ENCODE measurements around the gene SUN3. TPM values are rescaled to one million over a fixed set of nuclear protein-coding genes. Genes with fewer than 3 reads are reported as not detected.
A peak's percentile ranks its signal among the peaks of the same experiment; 100 is the strongest.

The SUN3 gene
- total RNA-seq, 1 experiment from 2014 or later, result not detected

DNA sequence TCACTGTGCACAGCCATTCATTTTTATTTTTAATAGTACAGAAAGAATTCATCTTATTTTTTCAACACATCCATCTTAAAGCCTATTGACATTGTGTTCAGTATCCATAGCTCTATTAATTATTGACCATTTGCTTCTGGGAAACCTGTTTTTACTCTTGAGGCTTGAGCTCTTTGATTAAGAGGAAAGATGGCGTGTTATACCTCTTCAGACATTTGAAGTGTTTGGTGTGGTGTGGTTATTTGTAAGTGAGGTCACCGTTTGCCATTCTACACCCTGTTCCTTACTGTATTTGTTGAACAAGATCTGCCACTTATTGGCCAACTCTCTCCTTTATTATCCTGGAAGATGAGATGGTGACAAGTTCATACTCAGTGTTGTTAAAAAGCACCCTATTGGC lies 24.8 kb upstream of the SUN3 start:
- H3K4me3 ChIP-seq (ENCODE audit: low read length), result no peak overlapping the region
- peaks cover 7% of the 10 kb centered on the region for H3K4me1 ChIP-seq (ENCODE audit: insufficient read depth, low read length)
- H3K79me2 ChIP-seq (ENCODE audit: low read length), result no peaks in the 10 kb centered on the region
- no peaks in the 10 kb centered on the region for H3K9me3 ChIP-seq (ENCODE audit: low read length)
- TF ChIP-seq CTCF (conservative IDR thresholded peaks at IDR 0.05; ENCODE audit: low read depth, low read length) (no peak), EZH2 (IDR thresholded peaks at IDR 0.05; ENCODE audit: low read length, unreplicated experiment) (no peak), EZH2phosphoT487 (IDR thresholded peaks at IDR 0.05; ENCODE audit: borderline replicate concordance, low read length) (no peak)
- no peak overlapping the region for H3K27ac ChIP-seq (ENCODE audit: low read length)
- CTCF ChIA-PET, result no interaction called here
- no peak for ATAC-seq
- H3K9me2 ChIP-seq (replicated peaks; ENCODE audit: low read length), result no peaks in the 10 kb centered on the region
- no peaks in the 10 kb centered on the region for H3K36me3 ChIP-seq (ENCODE audit: low read depth, low read length)
- no peak overlapping the region for H3K4me2 ChIP-seq (ENCODE audit: low read length)
- H3F3A ChIP-seq (ENCODE audit: low read length, unreplicated experiment), result no peaks in the 10 kb centered on the region
- POLR2A ChIA-PET (ENCODE audit: unreplicated experiment), result no interaction called here
- no peak overlapping the region for H2AFZ ChIP-seq (ENCODE audit: low read length)
- H3K9ac ChIP-seq (ENCODE audit: low read length), result no peak overlapping the region
- H4K20me1 ChIP-seq (ENCODE audit: low read length), result no peaks in the 10 kb centered on the region
- no peaks in the 10 kb centered on the region for H3K27me3 ChIP-seq (ENCODE audit: low read length)
- intact Hi-C loops (cut with micrococcal nuclease), result no loop called here
- no peak for DNase-seq
- BruUV-seq (replicated peaks), result no TSS peak

DNA sequence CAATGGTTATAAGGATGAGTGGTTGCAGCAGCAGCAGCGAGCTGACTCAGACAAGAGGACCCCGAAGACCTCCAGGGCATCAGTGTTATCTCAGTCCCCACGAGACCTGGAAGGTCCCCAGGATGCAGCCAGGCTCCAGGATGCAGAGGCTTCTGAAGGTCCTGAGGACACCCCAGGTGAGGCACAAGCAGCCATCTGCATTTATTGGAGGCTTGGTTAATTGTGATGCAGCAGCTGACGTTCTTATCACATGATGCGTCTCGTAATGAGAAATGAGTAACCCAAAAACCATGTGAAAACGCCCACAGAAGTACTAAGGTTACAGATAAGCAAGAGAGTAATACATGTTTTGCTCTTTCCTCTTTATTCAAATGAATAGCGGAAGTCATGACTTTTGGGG lies 23.8 kb upstream of the SUN3 start:
- ChIA-PET CTCF (no interaction called here), POLR2A (ENCODE audit: unreplicated experiment) (interaction anchor here (0.5 kb wide), 1 partner anchor 35 kb away, joined by 6 read pairs; no protein-coding TSS in a partner anchor)
- Histone ChIP-seq H3K9me3 (ENCODE audit: low read length) (no peaks in the 10 kb centered on the region), H3K4me2 (ENCODE audit: low read length) (no peak overlapping the region), H3K36me3 (ENCODE audit: low read depth, low read length) (no peaks in the 10 kb centered on the region), H3K27me3 (ENCODE audit: low read length) (no peaks in the 10 kb centered on the region), H2AFZ (ENCODE audit: low read length) (0 out of 2 replicates have a peak overlapping the region, but pooled peaks have one; percentile 26), H3K79me2 (ENCODE audit: low read length) (no peaks in the 10 kb centered on the region), H3K4me1 (ENCODE audit: insufficient read depth, low read length) (peaks cover 15% of the 10 kb centered on the region), H3K27ac (ENCODE audit: low read length) (no peak overlapping the region), H3F3A (ENCODE audit: low read length, unreplicated experiment) (no peaks in the 10 kb centered on the region), H3K4me3 (ENCODE audit: low read length) (no peak overlapping the region), H3K9ac (ENCODE audit: low read length) (no peak overlapping the region), H4K20me1 (ENCODE audit: low read length) (no peaks in the 10 kb centered on the region), H3K9me2 (replicated peaks; ENCODE audit: low read length) (no peaks in the 10 kb centered on the region)
- peak; percentile 48 for DNase-seq
- ATAC-seq, result peak; percentile 32; the same call in 1 of the 2 replicates
- intact Hi-C loops (cut with micrococcal nuclease), result no loop called here
- no TSS peak for BruUV-seq (replicated peaks)
- no peak for TF ChIP-seq EZH2 (IDR thresholded peaks at IDR 0.05; ENCODE audit: low read length, unreplicated experiment)

GRCh38 chr7:48049850-48050249 lies 20.9 kb upstream of the SUN3 start:
- no peak overlapping the region for H3K27ac ChIP-seq (ENCODE audit: low read length)
- ChIA-PET CTCF (no interaction called here), POLR2A (ENCODE audit: unreplicated experiment) (no interaction called here)
- no peak overlapping the region for H2AFZ ChIP-seq (ENCODE audit: low read length)
- H3K27me3 ChIP-seq (ENCODE audit: low read length), result no peaks in the 10 kb centered on the region
- TF ChIP-seq EZH2phosphoT487 (IDR thresholded peaks at IDR 0.05; ENCODE audit: borderline replicate concordance, low read length), result no peak
- no peak for TF ChIP-seq CTCF (conservative IDR thresholded peaks at IDR 0.05; ENCODE audit: low read depth, low read length)
- TF ChIP-seq EZH2 (IDR thresholded peaks at IDR 0.05; ENCODE audit: low read length, unreplicated experiment), result no peak
- no TSS peak for BruUV-seq (replicated peaks)
- intact Hi-C loops (cut with micrococcal nuclease), result no loop called here
- no peak overlapping the region for H3K4me3 ChIP-seq (ENCODE audit: low read length)
- H3K9ac ChIP-seq (ENCODE audit: low read length), result no peak overlapping the region
- H4K20me1 ChIP-seq (ENCODE audit: low read length), result no peaks in the 10 kb centered on the region
- no peak for ATAC-seq
- no peaks in the 10 kb centered on the region for H3K79me2 ChIP-seq (ENCODE audit: low read length)
- H3K36me3 ChIP-seq (ENCODE audit: low read depth, low read length), result no peaks in the 10 kb centered on the region
- H3K9me2 ChIP-seq (replicated peaks; ENCODE audit: low read length), result no peaks in the 10 kb centered on the region
- peaks cover 17% of the 10 kb centered on the region for H3K4me1 ChIP-seq (ENCODE audit: insufficient read depth, low read length)
- H3F3A ChIP-seq (ENCODE audit: low read length, unreplicated experiment), result no peaks in the 10 kb centered on the region
- DNase-seq, result no peak
- H3K9me3 ChIP-seq (ENCODE audit: low read length), result no peaks in the 10 kb centered on the region
- H3K4me2 ChIP-seq (ENCODE audit: low read length), result no peak overlapping the region
